ENCODE results near the gene IGBP1. TPM values are rescaled to one million over a fixed set of nuclear protein-coding genes. Genes with fewer than 3 reads are reported as not detected.
"Not testable (repeated sequence)": the region's sequence is repeated elsewhere in the genome, so short reads cannot be mapped to it uniquely, and the experiment has no call there.

The IGBP1 gene
- total RNA-seq, 2 donors from 2014 or later, result 37.1 to 43.2 TPM

DNA sequence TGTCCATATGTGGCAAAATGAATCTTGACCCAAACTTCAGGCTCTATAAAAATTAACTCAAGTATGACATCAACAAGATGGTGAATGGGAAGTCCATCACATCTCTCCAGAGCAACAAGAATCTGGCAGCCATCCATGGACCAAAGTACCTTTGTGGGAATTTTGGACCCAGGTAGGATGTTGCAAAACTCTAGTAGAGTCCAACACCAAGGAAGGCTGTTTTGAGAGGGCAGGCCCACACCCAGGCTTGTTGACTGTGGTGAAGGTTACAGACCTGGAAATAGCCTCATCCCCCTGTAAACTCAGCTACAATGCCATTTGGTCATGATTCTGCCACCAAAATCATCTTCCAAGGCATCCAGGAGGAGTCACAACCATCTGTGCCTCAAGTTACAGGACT is 57.0 kb downstream of the IGBP1 start:
- Histone ChIP-seq H3K9me3 (no peaks in the 10 kb centered on the region), H3K36me3 (no peaks in the 10 kb centered on the region), H3K27ac (no peak overlapping the region), H3K4me3 (no peak overlapping the region), H3K4me1 (ENCODE audit: control insufficient read depth in 1 of 2, low read depth in 2 of 2) (no peaks in the 10 kb centered on the region), H3K27me3 (replicated peaks; ENCODE audit: insufficient read depth) (no peaks in the 10 kb centered on the region)
- ATAC-seq (ENCODE audit: insufficient number of reproducible peaks, low FRiP score, low read depth), result no peak
- no peak for DNase-seq (ENCODE audit: low spot score)
- TF ChIP-seq, protein P1, sequence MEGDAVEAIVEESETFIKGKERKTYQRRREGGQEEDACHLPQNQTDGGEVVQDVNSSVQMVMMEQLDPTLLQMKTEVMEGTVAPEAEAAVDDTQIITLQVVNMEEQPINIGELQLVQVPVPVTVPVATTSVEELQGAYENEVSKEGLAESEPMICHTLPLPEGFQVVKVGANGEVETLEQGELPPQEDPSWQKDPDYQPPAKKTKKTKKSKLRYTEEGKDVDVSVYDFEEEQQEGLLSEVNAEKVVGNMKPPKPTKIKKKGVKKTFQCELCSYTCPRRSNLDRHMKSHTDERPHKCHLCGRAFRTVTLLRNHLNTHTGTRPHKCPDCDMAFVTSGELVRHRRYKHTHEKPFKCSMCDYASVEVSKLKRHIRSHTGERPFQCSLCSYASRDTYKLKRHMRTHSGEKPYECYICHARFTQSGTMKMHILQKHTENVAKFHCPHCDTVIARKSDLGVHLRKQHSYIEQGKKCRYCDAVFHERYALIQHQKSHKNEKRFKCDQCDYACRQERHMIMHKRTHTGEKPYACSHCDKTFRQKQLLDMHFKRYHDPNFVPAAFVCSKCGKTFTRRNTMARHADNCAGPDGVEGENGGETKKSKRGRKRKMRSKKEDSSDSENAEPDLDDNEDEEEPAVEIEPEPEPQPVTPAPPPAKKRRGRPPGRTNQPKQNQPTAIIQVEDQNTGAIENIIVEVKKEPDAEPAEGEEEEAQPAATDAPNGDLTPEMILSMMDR (IDR thresholded peaks at IDR 0.05), result no peak

DNA sequence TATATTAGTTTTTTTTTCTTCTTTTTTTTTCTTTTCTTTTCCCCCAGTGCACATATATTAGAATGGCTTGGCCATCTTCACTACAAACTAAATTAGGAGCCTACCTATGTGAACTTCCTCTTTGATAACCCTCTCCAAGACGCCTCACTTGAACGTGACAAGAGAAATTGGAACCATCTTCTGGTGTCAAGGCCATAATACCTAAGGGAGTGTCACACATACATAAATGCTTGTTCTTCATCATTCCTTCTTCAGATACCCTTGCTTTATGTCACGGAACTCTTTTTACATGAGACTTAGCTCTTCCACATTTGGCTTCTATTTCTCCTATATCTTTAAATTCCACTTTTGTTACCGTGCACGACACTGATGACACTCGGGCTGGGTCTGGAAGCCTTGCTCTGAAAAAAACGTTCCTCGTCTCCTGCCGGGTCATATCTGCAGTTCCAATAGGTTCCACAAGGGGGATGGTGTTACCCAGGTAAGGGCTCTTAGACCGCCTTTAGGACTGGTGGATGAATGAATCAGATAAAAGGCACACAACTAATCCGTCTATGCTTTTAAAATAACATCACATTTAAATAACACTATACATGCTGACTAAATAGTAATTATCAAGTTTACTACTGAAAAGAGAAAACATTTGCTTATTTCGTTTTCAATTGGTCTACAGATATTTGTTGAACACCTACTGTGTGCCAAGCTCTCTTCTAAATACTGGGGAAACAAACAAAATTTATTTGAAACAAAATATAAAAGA is 63.9 kb downstream of the IGBP1 start:
- peak; percentile 5 for DNase-seq (ENCODE audit: low spot score)
- no peaks in the 10 kb centered on the region for H3K4me1 ChIP-seq (ENCODE audit: control insufficient read depth in 1 of 2, low read depth in 2 of 2)
- no peak for ATAC-seq (ENCODE audit: insufficient number of reproducible peaks, low FRiP score, low read depth)

DNA sequence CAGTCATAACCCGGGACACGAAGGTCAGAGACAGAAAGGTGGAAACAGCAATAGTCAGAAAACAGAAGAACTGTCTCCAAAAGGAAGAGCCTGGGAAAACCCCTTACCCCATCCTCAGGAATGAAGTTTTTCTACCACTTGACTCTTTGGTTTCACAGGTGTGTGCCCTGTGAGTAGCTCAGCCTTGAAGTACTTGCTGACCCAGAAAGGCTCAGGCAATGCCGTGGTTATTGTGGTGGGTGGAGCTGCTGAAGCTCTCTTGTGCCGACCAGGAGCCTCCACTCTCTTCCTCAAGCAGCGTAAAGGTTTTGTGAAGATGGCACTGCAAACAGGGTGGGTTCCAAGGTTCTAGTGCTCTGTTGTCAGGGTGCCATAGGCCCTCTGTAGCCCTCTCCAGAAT is 68.5 kb downstream of the IGBP1 start:
- TF ChIP-seq, protein P1 (IDR thresholded peaks at IDR 0.05), result no peak
- H3K4me1 ChIP-seq (ENCODE audit: control insufficient read depth in 1 of 2, low read depth in 2 of 2), result no peaks in the 10 kb centered on the region
- no peaks in the 10 kb centered on the region for H3K9me3 ChIP-seq
- H3K27me3 ChIP-seq (replicated peaks; ENCODE audit: insufficient read depth), result no peaks in the 10 kb centered on the region
- H3K36me3 ChIP-seq, result no peaks in the 10 kb centered on the region
- DNase-seq (ENCODE audit: low spot score) (no peak), ATAC-seq (ENCODE audit: insufficient number of reproducible peaks, low FRiP score, low read depth) (no peak)
- no peak overlapping the region for H3K27ac ChIP-seq
- no peak overlapping the region for H3K4me3 ChIP-seq

More for the DNA sequence above, 63.9 kb downstream of the IGBP1 start:
- H3K4me3 ChIP-seq, result no peak overlapping the region
- no peaks in the 10 kb centered on the region for H3K36me3 ChIP-seq
- H3K27me3 ChIP-seq (replicated peaks; ENCODE audit: insufficient read depth), result no peaks in the 10 kb centered on the region
- TF ChIP-seq, protein P1 (IDR thresholded peaks at IDR 0.05), result peak; percentile 38
- no peaks in the 10 kb centered on the region for H3K9me3 ChIP-seq
- no peak overlapping the region for H3K27ac ChIP-seq

DNA sequence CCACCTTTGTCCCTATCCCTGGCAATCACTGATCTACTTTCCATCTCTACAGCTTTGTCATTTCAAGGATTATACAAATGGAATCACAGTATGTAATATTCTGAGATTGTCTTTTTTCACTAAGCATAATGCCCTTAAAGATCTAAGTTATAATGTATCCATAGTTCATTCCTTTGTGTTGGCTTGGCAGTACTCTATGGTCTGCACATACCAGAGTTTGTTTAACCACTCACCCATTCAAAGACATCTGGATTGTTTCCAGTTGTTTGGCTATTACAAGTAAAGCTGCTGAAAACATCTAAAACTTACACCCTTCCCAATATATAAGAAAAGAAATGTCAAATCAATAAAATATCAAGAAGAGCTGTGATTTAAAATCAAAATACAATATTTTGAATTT is 75.2 kb downstream of the IGBP1 start:
- DNase-seq (ENCODE audit: low spot score) (no peak), ATAC-seq (ENCODE audit: insufficient number of reproducible peaks, low FRiP score, low read depth) (no peak)
- no peaks in the 10 kb centered on the region for H3K27me3 ChIP-seq (replicated peaks; ENCODE audit: insufficient read depth)
- H3K9me3 ChIP-seq, result no peaks in the 10 kb centered on the region
- H3K27ac ChIP-seq, result no peak overlapping the region
- no peak overlapping the region for H3K4me3 ChIP-seq
- H3K36me3 ChIP-seq, result no peaks in the 10 kb centered on the region
- TF ChIP-seq, protein P1 (IDR thresholded peaks at IDR 0.05), result no peak
- H3K4me1 ChIP-seq (ENCODE audit: control insufficient read depth in 1 of 2, low read depth in 2 of 2), result no peaks in the 10 kb centered on the region

DNA sequence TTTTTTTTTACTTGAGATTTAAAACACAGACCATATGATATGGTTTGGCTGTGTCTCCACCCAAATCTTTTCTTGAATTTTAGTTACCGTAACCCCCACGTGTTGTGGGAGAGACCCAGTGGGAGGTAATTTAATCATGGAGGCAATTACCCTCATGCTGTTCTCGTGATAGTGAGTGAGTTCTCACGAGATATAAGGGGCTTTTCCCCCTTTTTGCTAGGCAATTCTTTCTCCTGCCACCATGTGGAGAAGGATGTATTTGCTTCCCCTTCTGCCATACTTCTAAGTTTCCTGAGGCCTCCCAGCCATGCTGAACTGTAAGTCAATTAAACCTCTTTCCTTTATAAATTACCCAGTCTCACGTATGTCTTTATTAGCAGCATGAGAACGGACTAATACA is 76.3 kb downstream of the IGBP1 start:
- ATAC-seq (ENCODE audit: insufficient number of reproducible peaks, low FRiP score, low read depth); DNase-seq (ENCODE audit: low spot score); H3K9me3 ChIP-seq; H3K36me3 ChIP-seq; H3K27ac ChIP-seq; H3K4me3 ChIP-seq; H3K27me3 ChIP-seq (replicated peaks; ENCODE audit: insufficient read depth); H3K4me1 ChIP-seq (ENCODE audit: control insufficient read depth in 1 of 2, low read depth in 2 of 2): not testable (repeated sequence)

Other genes with a start within 250 kb of the IGBP1 start
- not detected for gene AWAT2, start 83.5 kb upstream of the IGBP1 start, total RNA-seq
- not detected for gene OTUD6A, start 71.0 kb upstream of the IGBP1 start, total RNA-seq
- gene DGAT2L6, start 44.0 kb downstream of the IGBP1 start, total RNA-seq, result not detected
- not detected for gene AWAT1, start 101.2 kb downstream of the IGBP1 start, total RNA-seq
- 1 to 10 TPM; 1.4 to 3.9 TPM for gene P2RY4, start 126.8 kb downstream of the IGBP1 start, total RNA-seq
- gene ARR3, start 134.9 kb downstream of the IGBP1 start, total RNA-seq, result not detected
- not detected for gene RAB41, start 148.7 kb downstream of the IGBP1 start, total RNA-seq
- gene PDZD11, start 156.5 kb downstream of the IGBP1 start, total RNA-seq, result 10 to 100 TPM; 18.0 to 21.3 TPM
- 1 to 10 TPM in 1 of 2 donors, not detected in 1; 1.7 TPM for gene KIF4A, start 156.7 kb downstream of the IGBP1 start, total RNA-seq

Measured in thoracic aorta (tissue), 2 donors.